PFSK-1 (cell line): ENCODE results near the gene TM2D3.

Experiments used
- POLR2AphosphoS5 ChIP-seq: IDR thresholded peaks from 2 replicates; pipeline ENCODE4 v1.6.1; 2012; ENCODE audit warnings: low read depth, mild to moderate bottlenecking, control low read depth, low read length, moderate library complexity
- SIN3A ChIP-seq: IDR thresholded peaks from 2 replicates; pipeline ENCODE4 v1.6.1; 2012; ENCODE audit warnings: mild to moderate bottlenecking, low read length, moderate library complexity, borderline replicate concordance; ENCODE audit not compliant: insufficient read depth
- TAF1 ChIP-seq: IDR thresholded peaks from 2 replicates; pipeline ENCODE4 v1.6.1; 2012; ENCODE audit warnings: low read length, control low read depth, borderline replicate concordance; ENCODE audit not compliant: insufficient read depth
- TF ChIP-seq, protein P1 (sequence below), 2 experiments: IDR thresholded peaks; 2 replicates each; pipeline versions ENCODE4 v1.6.1 to v1.8.0; 2011 to 2012; ENCODE audit warnings: low read depth in 2 of 2, low read length in 2 of 2, control low read depth in 1 of 2, inconsistent platforms in 1 of 2, mild to moderate bottlenecking in 1 of 2, moderate library complexity in 1 of 2; ENCODE audit not compliant: insufficient read depth in 1 of 2

DNA sequence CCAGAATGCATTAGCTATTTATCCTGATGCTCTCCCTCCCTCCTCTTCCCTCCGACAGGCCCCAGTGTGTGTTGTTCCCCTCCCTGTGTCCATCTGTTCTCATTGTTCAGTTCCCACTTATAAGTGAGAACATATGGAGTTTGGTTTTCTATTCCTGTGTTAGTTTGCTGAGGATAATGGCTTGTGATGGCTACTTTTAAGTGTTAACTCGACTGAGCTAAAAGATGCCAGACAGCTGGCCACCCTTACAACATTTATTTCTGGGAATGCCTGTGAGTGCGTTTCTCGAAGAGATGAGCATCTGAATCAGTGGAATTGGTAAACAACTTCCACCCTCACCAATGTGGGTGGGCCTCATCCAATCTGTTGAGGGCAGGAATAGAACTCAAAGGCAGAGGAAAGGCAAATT is 24.7 kb upstream of the TM2D3 start:
- TF ChIP-seq SIN3A (no peak), TAF1 (no peak), POLR2AphosphoS5 (no peak)
- TF ChIP-seq, protein P1, sequence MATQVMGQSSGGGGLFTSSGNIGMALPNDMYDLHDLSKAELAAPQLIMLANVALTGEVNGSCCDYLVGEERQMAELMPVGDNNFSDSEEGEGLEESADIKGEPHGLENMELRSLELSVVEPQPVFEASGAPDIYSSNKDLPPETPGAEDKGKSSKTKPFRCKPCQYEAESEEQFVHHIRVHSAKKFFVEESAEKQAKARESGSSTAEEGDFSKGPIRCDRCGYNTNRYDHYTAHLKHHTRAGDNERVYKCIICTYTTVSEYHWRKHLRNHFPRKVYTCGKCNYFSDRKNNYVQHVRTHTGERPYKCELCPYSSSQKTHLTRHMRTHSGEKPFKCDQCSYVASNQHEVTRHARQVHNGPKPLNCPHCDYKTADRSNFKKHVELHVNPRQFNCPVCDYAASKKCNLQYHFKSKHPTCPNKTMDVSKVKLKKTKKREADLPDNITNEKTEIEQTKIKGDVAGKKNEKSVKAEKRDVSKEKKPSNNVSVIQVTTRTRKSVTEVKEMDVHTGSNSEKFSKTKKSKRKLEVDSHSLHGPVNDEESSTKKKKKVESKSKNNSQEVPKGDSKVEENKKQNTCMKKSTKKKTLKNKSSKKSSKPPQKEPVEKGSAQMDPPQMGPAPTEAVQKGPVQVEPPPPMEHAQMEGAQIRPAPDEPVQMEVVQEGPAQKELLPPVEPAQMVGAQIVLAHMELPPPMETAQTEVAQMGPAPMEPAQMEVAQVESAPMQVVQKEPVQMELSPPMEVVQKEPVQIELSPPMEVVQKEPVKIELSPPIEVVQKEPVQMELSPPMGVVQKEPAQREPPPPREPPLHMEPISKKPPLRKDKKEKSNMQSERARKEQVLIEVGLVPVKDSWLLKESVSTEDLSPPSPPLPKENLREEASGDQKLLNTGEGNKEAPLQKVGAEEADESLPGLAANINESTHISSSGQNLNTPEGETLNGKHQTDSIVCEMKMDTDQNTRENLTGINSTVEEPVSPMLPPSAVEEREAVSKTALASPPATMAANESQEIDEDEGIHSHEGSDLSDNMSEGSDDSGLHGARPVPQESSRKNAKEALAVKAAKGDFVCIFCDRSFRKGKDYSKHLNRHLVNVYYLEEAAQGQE (IDR thresholded peaks at IDR 0.05; ENCODE audit: insufficient read depth in 1 of 2, low read depth in 2 of 2, low read length in 2 of 2) = no peak
